ENCODE measurements around the gene SPIN1.

SPIN1 gene

GRCh38 chr9:88522360-88522759, 134.1 kb downstream of the SPIN1 start:
- Histone ChIP-seq H3K4me1 (ENCODE audit: control insufficient read depth, insufficient read depth, low read length) (no peaks in the 10 kb centered on the region), H3K27me3 (ENCODE audit: control insufficient read depth, insufficient read depth, low read length) (no peaks in the 10 kb centered on the region), H3K36me3 (ENCODE audit: control insufficient read depth, insufficient read depth, low read length) (no peaks in the 10 kb centered on the region), H3K4me3 (ENCODE audit: low read length) (no peak overlapping the region), H3K27ac (ENCODE audit: low read depth, low read length) (no peak overlapping the region), H3K9ac (ENCODE audit: low read length) (no peak overlapping the region)

GRCh38 chr9:88523056-88523455, 134.8 kb downstream of the SPIN1 start:
- no peak overlapping the region for H3K4me3 ChIP-seq (ENCODE audit: low read length)
- no peaks in the 10 kb centered on the region for H3K36me3 ChIP-seq (ENCODE audit: control insufficient read depth, insufficient read depth, low read length)
- no peaks in the 10 kb centered on the region for H3K27me3 ChIP-seq (ENCODE audit: control insufficient read depth, insufficient read depth, low read length)
- H3K9ac ChIP-seq (ENCODE audit: low read length), result no peak overlapping the region
- no peak overlapping the region for H3K27ac ChIP-seq (ENCODE audit: low read depth, low read length)
- no peaks in the 10 kb centered on the region for H3K4me1 ChIP-seq (ENCODE audit: control insufficient read depth, insufficient read depth, low read length)

GRCh38 chr9:88524911-88525310, 136.7 kb downstream of the SPIN1 start:
- H3K9ac ChIP-seq (ENCODE audit: low read length), result no peak overlapping the region
- H3K4me3 ChIP-seq (ENCODE audit: low read length), result no peak overlapping the region
- peaks cover 3% of the 10 kb centered on the region for H3K4me1 ChIP-seq (ENCODE audit: control insufficient read depth, insufficient read depth, low read length)
- no peak overlapping the region for H3K27ac ChIP-seq (ENCODE audit: low read depth, low read length)
- H3K27me3 ChIP-seq (ENCODE audit: control insufficient read depth, insufficient read depth, low read length), result no peaks in the 10 kb centered on the region
- no peaks in the 10 kb centered on the region for H3K36me3 ChIP-seq (ENCODE audit: control insufficient read depth, insufficient read depth, low read length)

GRCh38 chr9:88527618-88528017, 139.4 kb downstream of the SPIN1 start:
- H3K4me1 ChIP-seq (ENCODE audit: control insufficient read depth, insufficient read depth, low read length), result peaks cover 3% of the 10 kb centered on the region
- no peaks in the 10 kb centered on the region for H3K36me3 ChIP-seq (ENCODE audit: control insufficient read depth, insufficient read depth, low read length)
- H3K9ac ChIP-seq (ENCODE audit: low read length), result no peak overlapping the region
- H3K27ac ChIP-seq (ENCODE audit: low read depth, low read length), result no peak overlapping the region
- no peaks in the 10 kb centered on the region for H3K27me3 ChIP-seq (ENCODE audit: control insufficient read depth, insufficient read depth, low read length)
- H3K4me3 ChIP-seq (ENCODE audit: low read length), result no peak overlapping the region

Data from rectal smooth muscle tissue (tissue), 1 donor.